Measurements from ENCODE around the gene LAMA5. TPM values are rescaled to one million over a fixed set of nuclear protein-coding genes. Genes with fewer than 3 reads are reported as not detected.

The LAMA5 gene
- total RNA-seq, 1 donor from 2014 or later: 12.1 TPM

- Histone ChIP-seq H3K4me1 (no peaks in the 10 kb centered on the region), H3K27ac (no peak overlapping the region), H2AFZ (replicated peaks) (no peak overlapping the region), H3K79me2 (ENCODE audit: low read depth) (no peaks in the 10 kb centered on the region), H3K27me3 (no peaks in the 10 kb centered on the region), H3K4me3 (no peak overlapping the region), H3K4me2 (no peak overlapping the region), H3K9ac (no peak overlapping the region), H3F3A (ENCODE audit: low read depth) (no peaks in the 10 kb centered on the region), H4K20me1 (ENCODE audit: low read depth) (peaks cover 15% of the 10 kb centered on the region), H3K9me3 (ENCODE audit: low read depth) (no peaks in the 10 kb centered on the region), H3K36me3 (no peaks in the 10 kb centered on the region)
- Mint-ChIP-seq H3K36me3 (peaks cover 18% of the 10 kb centered on the region), H3K27me3 (ENCODE audit: insufficient read depth, low read depth) (no peaks in the 10 kb centered on the region), H3K4me1 (peaks cover 9% of the 10 kb centered on the region), H3K27ac (no peak overlapping the region), H3K9me3 (no peaks in the 10 kb centered on the region), H3K4me3 (no peak overlapping the region)
- DNase-seq (ENCODE audit: low spot score): no peak
- TF ChIP-seq EZH2 (IDR thresholded peaks at IDR 0.05) (no peak), CTCF (IDR thresholded peaks at IDR 0.05) (no peak), EZH2phosphoT487 (IDR thresholded peaks at IDR 0.05) (no peak)
Measured at GRCh38 chr20:62400541-62400940, 33.4 kb upstream of the LAMA5 start.

- H3K36me3 ChIP-seq: no peaks in the 10 kb centered on the region
- TF ChIP-seq CTCF (IDR thresholded peaks at IDR 0.05): no peak
- no peak for TF ChIP-seq EZH2phosphoT487 (IDR thresholded peaks at IDR 0.05)
- no peak for TF ChIP-seq EZH2 (IDR thresholded peaks at IDR 0.05)
- Mint-ChIP-seq H3K27ac (no peak overlapping the region), H3K27me3 (ENCODE audit: insufficient read depth, low read depth) (no peaks in the 10 kb centered on the region), H3K9me3 (no peaks in the 10 kb centered on the region), H3K4me1 (peaks cover 4% of the 10 kb centered on the region), H3K36me3 (peaks cover 15% of the 10 kb centered on the region), H3K4me3 (no peak overlapping the region)
- no peaks in the 10 kb centered on the region for H3K9me3 ChIP-seq (ENCODE audit: low read depth)
- no peaks in the 10 kb centered on the region for H3K4me1 ChIP-seq
- no peak overlapping the region for H2AFZ ChIP-seq (replicated peaks)
- no peaks in the 10 kb centered on the region for H3F3A ChIP-seq (ENCODE audit: low read depth)
- no peaks in the 10 kb centered on the region for H3K27me3 ChIP-seq
- no peaks in the 10 kb centered on the region for H3K79me2 ChIP-seq (ENCODE audit: low read depth)
- no peak for DNase-seq (ENCODE audit: low spot score)
- H3K4me2 ChIP-seq: no peak overlapping the region
- H3K27ac ChIP-seq: no peak overlapping the region
- H4K20me1 ChIP-seq (ENCODE audit: low read depth): peaks cover 11% of the 10 kb centered on the region
- H3K9ac ChIP-seq: no peak overlapping the region
- no peak overlapping the region for H3K4me3 ChIP-seq
Measured at GRCh38 chr20:62400021-62400420, 32.9 kb upstream of the LAMA5 start.

GRCh38 chr20:62398120-62398821 is 31.2 kb upstream of the LAMA5 start:
- H3K27ac ChIP-seq: no peak overlapping the region
- no peaks in the 10 kb centered on the region for H3K9me3 Mint-ChIP-seq
- no peaks in the 10 kb centered on the region for H3K27me3 Mint-ChIP-seq (ENCODE audit: insufficient read depth, low read depth)
- H3K27me3 ChIP-seq: no peaks in the 10 kb centered on the region
- H3K4me3 ChIP-seq: no peak overlapping the region
- H3K79me2 ChIP-seq (ENCODE audit: low read depth): no peaks in the 10 kb centered on the region
- no peak for DNase-seq (ENCODE audit: low spot score)
- TF ChIP-seq EZH2phosphoT487 (IDR thresholded peaks at IDR 0.05): no peak
- no peak for TF ChIP-seq EZH2 (IDR thresholded peaks at IDR 0.05)
- TF ChIP-seq CTCF (IDR thresholded peaks at IDR 0.05): no peak
- H3K4me2 ChIP-seq: no peak overlapping the region
- H3K4me3 Mint-ChIP-seq: no peak overlapping the region
- no peaks in the 10 kb centered on the region for H3K4me1 ChIP-seq
- H3F3A ChIP-seq (ENCODE audit: low read depth): no peaks in the 10 kb centered on the region
- peaks cover 5% of the 10 kb centered on the region for H4K20me1 ChIP-seq (ENCODE audit: low read depth)
- no peak overlapping the region for H3K9ac ChIP-seq
- H2AFZ ChIP-seq (replicated peaks): no peak overlapping the region
- no peaks in the 10 kb centered on the region for H3K9me3 ChIP-seq (ENCODE audit: low read depth)
- peaks cover 15% of the 10 kb centered on the region for H3K36me3 Mint-ChIP-seq
- no peaks in the 10 kb centered on the region for H3K36me3 ChIP-seq
- H3K4me1 Mint-ChIP-seq: no peaks in the 10 kb centered on the region
- H3K27ac Mint-ChIP-seq: peak overlapping the region; percentile 39

All from neural progenitor cell (in vitro differentiated cells).